HEK293 (cell line): Measurements from ENCODE around the gene AGAP5.

ENCODE experiments used
- CTCF ChIA-PET: fragments of 350-600 bp; formaldehyde crosslinking; extraction: SDS; loops from one replicate; lab custom pipeline; 2021; ENCODE audit warnings: antibody characterized with exemption; lab: Yijun Ruan, JAX
- POLR2A ChIA-PET: fragments of 300-600 bp; formaldehyde crosslinking; extraction: SDS; loops from one replicate; lab custom pipeline; 2020; ENCODE audit warnings: antibody characterized with exemption, inconsistent platforms; lab: Yijun Ruan, JAX
- H3K27ac ChIP-seq: fragments of 200-500 bp; sonication (Bioruptor generic); 2 replicates; pipeline ENCODE4 v1.5.1; 2014; ENCODE audit warnings: low read depth, low read length, control low read depth, inconsistent platforms; ENCODE audit errors: extremely low read depth
- H3K36me3 ChIP-seq, 2 experiments: fragments of 200-500 bp in 1 of 2; sonication (Bioruptor generic) in 1 of 2; 1 replicate in 1 of 2; 2 replicates in 1 of 2; pipeline ENCODE4 v1.5.1; 2014 to 2017; ENCODE audit warnings: inconsistent platforms in 2 of 2, low read length in 2 of 2; ENCODE audit not compliant: control insufficient read depth in 2 of 2, insufficient read depth in 1 of 2
- H3K4me1 ChIP-seq: fragments of 200-500 bp; sonication (Bioruptor generic); 2 replicates; pipeline ENCODE4 v1.5.1; 2014; ENCODE audit warnings: mild to moderate bottlenecking, low read length, inconsistent platforms; ENCODE audit not compliant: control insufficient read depth, insufficient read depth
- H3K4me3 ChIP-seq: 2 replicates; pipeline ENCODE4 v1.5.1; 2011; ENCODE audit warnings: low read depth, mild to moderate bottlenecking, control low read depth, low read length, moderate library complexity
- H3K9me3 ChIP-seq: fragments of 200-500 bp; sonication (Bioruptor generic); 2 replicates; pipeline ENCODE4 v1.5.1; 2014; ENCODE audit warnings: low read depth, low read length, inconsistent platforms; ENCODE audit not compliant: control insufficient read depth, insufficient read depth
- BCL11A ChIP-seq: fragments of 450-650 bp; formaldehyde crosslinking; IDR thresholded peaks from 2 replicates; pipeline ENCODE4 v1.5.1; 2016; ENCODE audit warnings: low read depth, missing biosample characterization, missing genetic modification characterization
- HOXC10 ChIP-seq: sonication (generic); formaldehyde crosslinking; IDR thresholded peaks from 2 replicates; pipeline ENCODE4 v1.8.1; 2023; ENCODE audit warnings: mild to moderate bottlenecking, missing genetic modification reagents
- INSM2 ChIP-seq: fragments of 450-650 bp; formaldehyde crosslinking; IDR thresholded peaks from 2 replicates; pipeline ENCODE4 v1.5.1; 2016; ENCODE audit warnings: missing biosample characterization, missing genetic modification characterization
- KLF9 ChIP-seq: fragments of 450-650 bp; formaldehyde crosslinking; IDR thresholded peaks from 2 replicates; pipeline ENCODE4 v1.5.1; 2016; ENCODE audit warnings: missing biosample characterization, missing genetic modification characterization, low read depth
- PRDM1 ChIP-seq: fragments of 450-650 bp; formaldehyde crosslinking; IDR thresholded peaks from 2 replicates; pipeline ENCODE4; 2016; ENCODE audit warnings: missing biosample characterization, missing genetic modification characterization
- SP7 ChIP-seq: fragments of 450-650 bp; formaldehyde crosslinking; IDR thresholded peaks from 2 replicates; pipeline ENCODE4 v1.5.1; 2016; ENCODE audit warnings: missing biosample characterization, missing genetic modification characterization
- TRIM28 ChIP-seq: IDR thresholded peaks from 2 replicates; pipeline ENCODE4 v1.6.1; 2011; ENCODE audit warnings: low read length, control low read depth, borderline replicate concordance
- ZBTB6 ChIP-seq: fragments of 450-650 bp; formaldehyde crosslinking; IDR thresholded peaks from 2 replicates; pipeline ENCODE4 v1.5.1; 2017; ENCODE audit warnings: missing biosample characterization, missing genetic modification characterization
- ZFP41 ChIP-seq: fragments of 450-650 bp; formaldehyde crosslinking; IDR thresholded peaks from 2 replicates; pipeline ENCODE4 v1.5.1; 2016; ENCODE audit warnings: missing biosample characterization, missing genetic modification characterization, borderline replicate concordance
- ZNF10 ChIP-seq: fragments of 450-650 bp; formaldehyde crosslinking; IDR thresholded peaks from 2 replicates; pipeline ENCODE4 v1.5.1; 2017; ENCODE audit warnings: missing biosample characterization, missing genetic modification characterization
- ZNF174 ChIP-seq: fragments of 450-650 bp; formaldehyde crosslinking; IDR thresholded peaks from 2 replicates; pipeline ENCODE4 v1.5.0; 2017; ENCODE audit warnings: missing biosample characterization, mild to moderate bottlenecking, missing genetic modification characterization
- ZNF19 ChIP-seq: fragments of 450-650 bp; formaldehyde crosslinking; IDR thresholded peaks from 2 replicates; pipeline ENCODE4; 2016; ENCODE audit warnings: missing biosample characterization, missing genetic modification characterization, low read depth
- ZNF211 ChIP-seq: fragments of 450-650 bp; formaldehyde crosslinking; IDR thresholded peaks from 2 replicates; pipeline ENCODE4 v1.5.1; 2016; ENCODE audit warnings: low read depth, missing biosample characterization, missing genetic modification characterization
- ZNF239 ChIP-seq: fragments of 450-650 bp; formaldehyde crosslinking; IDR thresholded peaks from 2 replicates; pipeline ENCODE4 v1.5.1; 2016; ENCODE audit warnings: missing biosample characterization, missing genetic modification characterization
- ZNF280D ChIP-seq: fragments of 450-650 bp; formaldehyde crosslinking; IDR thresholded peaks from 2 replicates; pipeline ENCODE4 v1.5.1; 2016; ENCODE audit warnings: missing biosample characterization, missing genetic modification characterization
- ZNF341 ChIP-seq: fragments of 450-650 bp; formaldehyde crosslinking; IDR thresholded peaks from 2 replicates; pipeline ENCODE4; 2016; ENCODE audit warnings: low read depth, missing biosample characterization, missing genetic modification characterization
- ZNF391 ChIP-seq: fragments of 450-650 bp; formaldehyde crosslinking; IDR thresholded peaks from 2 replicates; pipeline ENCODE4 v1.5.1; 2016; ENCODE audit warnings: low read depth, missing biosample characterization, missing genetic modification characterization, borderline replicate concordance
- ZNF394 ChIP-seq: fragments of 450-650 bp; formaldehyde crosslinking; IDR thresholded peaks from 2 replicates; pipeline ENCODE4 v1.5.1; 2016; ENCODE audit warnings: missing biosample characterization, missing genetic modification characterization, mild to moderate bottlenecking, moderate library complexity, borderline replicate concordance
- ZNF501 ChIP-seq: fragments of 450-650 bp; formaldehyde crosslinking; IDR thresholded peaks from 2 replicates; pipeline ENCODE4 v1.5.1; 2016; ENCODE audit warnings: missing biosample characterization, missing genetic modification characterization
- ZNF544 ChIP-seq: fragments of 450-650 bp; formaldehyde crosslinking; IDR thresholded peaks from 2 replicates; pipeline ENCODE4 v1.5.0; 2017; ENCODE audit warnings: missing biosample characterization, missing genetic modification characterization
- ZNF555 ChIP-seq: fragments of 450-650 bp; formaldehyde crosslinking; conservative IDR thresholded peaks from 2 replicates; pipeline ENCODE4 v1.5.1; 2017; ENCODE audit warnings: missing biosample characterization, mild to moderate bottlenecking, missing genetic modification characterization, inconsistent platforms
- ZNF600 ChIP-seq: fragments of 450-650 bp; formaldehyde crosslinking; IDR thresholded peaks from 2 replicates; pipeline ENCODE4 v1.5.1; 2016; ENCODE audit warnings: missing biosample characterization, missing genetic modification characterization
- ZNF645 ChIP-seq: fragments of 450-650 bp; formaldehyde crosslinking; IDR thresholded peaks from 2 replicates; pipeline ENCODE4; 2016; ENCODE audit warnings: missing biosample characterization, missing genetic modification characterization
- ZNF677 ChIP-seq: fragments of 450-650 bp; IDR thresholded peaks from 2 replicates; pipeline ENCODE4 v1.5.0; 2018; ENCODE audit warnings: missing biosample characterization, mild to moderate bottlenecking, missing genetic modification characterization, moderate library complexity
- ZSCAN16 ChIP-seq: fragments of 450-650 bp; formaldehyde crosslinking; IDR thresholded peaks from 2 replicates; pipeline ENCODE4 v1.5.1; 2016; ENCODE audit warnings: missing biosample characterization, missing genetic modification characterization
- ZSCAN18 ChIP-seq: fragments of 450-650 bp; formaldehyde crosslinking; IDR thresholded peaks from 2 replicates; pipeline ENCODE4 v1.5.1; 2016; ENCODE audit warnings: missing biosample characterization, missing genetic modification characterization

Gene AGAP5

GRCh38 chr10:73644767-73645166 is 53.1 kb downstream of the AGAP5 start:
- ChIA-PET POLR2A (no interaction called here), CTCF (interaction anchor here (0.6 to 9.1 kb wide), 14 partner anchors 9 to 1291 kb away, joined by 3 to 168 read pairs (median 6); no protein-coding TSS in a partner anchor)

GRCh38 chr10:73644015-73644743 is 53.7 kb downstream of the AGAP5 start:
- CTCF ChIA-PET, result interaction anchor here (0.6 to 9.1 kb wide), 26 partner anchors 9 to 1290 kb away, joined by 3 to 168 read pairs (median 5); partner anchors contain the start of gene USP54
- no peaks in the 10 kb centered on the region for H3K9me3 ChIP-seq
- POLR2A ChIA-PET, result interaction anchor here (0.6 to 1.1 kb wide), 4 partner anchors 18 to 116 kb away, joined by 3 to 4 read pairs (median 3); no protein-coding TSS in a partner anchor
- H3K4me1 ChIP-seq, result no peaks in the 10 kb centered on the region
- no peak overlapping the region for H3K27ac ChIP-seq
- H3K4me3 ChIP-seq, result no peak overlapping the region
- H3K36me3 ChIP-seq, result no peaks in the 10 kb centered on the region
- TF ChIP-seq ZNF555 (tag by site-specific recombination) (no peak), ZNF280D (tag by site-specific recombination) (no peak), ZNF239 (tag by site-specific recombination) (no peak), ZSCAN16 (tag by site-specific recombination) (no peak), ZNF174 (tag by site-specific recombination) (no peak), ZNF645 (tag by site-specific recombination) (no peak), ZSCAN18 (no peak), ZNF600 (0 out of 2 replicates have a peak, but pooled peaks have one; percentile 11), TRIM28 (no peak), BCL11A (tag by site-specific recombination) (no peak), ZNF394 (0 out of 2 replicates have a peak, but pooled peaks have one; percentile 13), ZNF391 (tag by site-specific recombination) (no peak), PRDM1 (tag by site-specific recombination) (peak; percentile 71; the same call in 1 of the 2 replicates), ZNF544 (tag by site-specific recombination) (no peak), ZNF10 (tag by site-specific recombination) (peak; percentile 47; the same call in 1 of the 2 replicates), ZNF677 (no peak), ZNF341 (no peak), ZBTB6 (no peak), SP7 (tag by site-specific recombination) (peak; percentile 44), ZNF501 (tag by site-specific recombination) (no peak), ZNF19 (tag by site-specific recombination) (no peak), INSM2 (tag by site-specific recombination) (no peak), ZNF211 (tag by site-specific recombination) (no peak), ZFP41 (no peak)

More at GRCh38 chr10:73644767-73645166, 53.1 kb downstream of the AGAP5 start:
- H3K36me3 ChIP-seq, result no peaks in the 10 kb centered on the region
- no peaks in the 10 kb centered on the region for H3K4me1 ChIP-seq
- H3K9me3 ChIP-seq, result no peaks in the 10 kb centered on the region
- no peak overlapping the region for H3K27ac ChIP-seq
- TF ChIP-seq HOXC10 (CRISPR knock-in tag) (0 out of 2 replicates have a peak, but pooled peaks have one; percentile 3), KLF9 (tag by site-specific recombination) (no peak)
- no peak overlapping the region for H3K4me3 ChIP-seq
